Breast epithelium (tissue), 4 donors: Measurements from ENCODE around the gene PTPRM. TPM values are rescaled to one million over a fixed set of nuclear protein-coding genes. Genes with fewer than 3 reads are reported as not detected.

Source experiments
- DNase-seq, 2 donors: peaks; one replicate each; pipeline ENCODE4 v3.0.0-alpha.2; 2019; ENCODE audit warnings: low spot score in 2 of 2
- H3K27ac ChIP-seq, 2 donors: fragments of 200-600 bp; sonication (generic) in 1 of 2; one replicate each; pipeline ENCODE4 v1.5.1; 2016 to 2019; ENCODE audit warnings: mild to moderate bottlenecking in 1 of 2
- H3K27me3 ChIP-seq, 2 donors: fragments of 200-600 bp; sonication (generic) in 1 of 2; one replicate each; pipeline versions ENCODE4 v1.5.1 to v1.6.0; 2017 to 2019; ENCODE audit warnings: control low read depth in 1 of 2, mild to moderate bottlenecking in 1 of 2
- H3K36me3 ChIP-seq: fragments of 200-600 bp; one replicate; pipeline ENCODE4 v1.5.1; 2019
- H3K4me1 ChIP-seq, 2 donors: fragments of 200-600 bp; sonication (generic); one replicate each; pipeline ENCODE4 v1.5.1; 2016 to 2019; ENCODE audit warnings: control low read depth in 1 of 2
- H3K4me3 ChIP-seq, 3 donors: fragments of 200-600 bp; sonication (generic); 1 replicate in 2 of 3; 2 replicates in 1 of 3; pipeline ENCODE4 v1.5.1; 2016 to 2019; ENCODE audit warnings: mild to moderate bottlenecking in 3 of 3, moderate library complexity in 2 of 3
- H3K9me3 ChIP-seq, 2 donors: fragments of 200-600 bp; sonication (generic) in 1 of 2; one replicate each; pipeline ENCODE4 v1.5.1; 2016 to 2019; ENCODE audit warnings: control low read depth in 1 of 2
- CTCF ChIP-seq, 3 donors: fragments of 450-650 bp; IDR thresholded peaks; one replicate each; pipeline ENCODE4 v1.5.1; 2016 to 2017; ENCODE audit warnings: antibody characterized with exemption in 3 of 3, mild to moderate bottlenecking in 3 of 3, moderate library complexity in 3 of 3
- POLR2A ChIP-seq: fragments of 450-650 bp; IDR thresholded peaks from one replicate; pipeline ENCODE4 v1.6.1; 2016; ENCODE audit warnings: antibody characterized with exemption, mild to moderate bottlenecking, moderate library complexity
- POLR2AphosphoS5 ChIP-seq, 3 donors: sonication (generic); formaldehyde crosslinking; IDR thresholded peaks; one replicate each; pipeline ENCODE4 v1.6.1; 2017; ENCODE audit warnings: antibody characterized with exemption in 3 of 3
- intact Hi-C: fragments of 100-400 bp; cut with DNase I; formaldehyde crosslinking; loops from one replicate; pipeline ENCODE4 v1.15.1; 2023; ENCODE audit warnings: low total_unique reads
- total RNA-seq, 3 donors: library from RNA; depleted of rRNA; stranded (reverse); fragments of >200 nt; gene quantifications; one replicate each; pipeline ENCODE4 v1.1.0, GENCODE V29; 2016

The PTPRM gene
- total RNA-seq, result 100 to 1,000 TPM in 2 of 3 donors, 10 to 100 TPM in 1; 41.7 to 181 (median 140) TPM

- TF ChIP-seq CTCF (IDR thresholded peaks at IDR 0.05) (peak in 1 of 3 donors; percentile 83), POLR2A (no peak)
- H3K4me1 ChIP-seq, result no peaks in the 10 kb centered on the region
- no peaks in the 10 kb centered on the region for H3K36me3 ChIP-seq
- H3K9me3 ChIP-seq, result no peaks in the 10 kb centered on the region
- H3K4me3 ChIP-seq, result peak within 1 kb of the TSS; percentile 77 to 90 (median 81)
- H3K27ac ChIP-seq, result peak within 1 kb of the TSS; percentile 90 to 96
- no peaks in the 10 kb centered on the region for H3K27me3 ChIP-seq
- intact Hi-C loops, result loop anchor here (2.0 kb wide), 1 partner anchor 294 kb away; no protein-coding TSS in a partner anchor
- peak; percentile 60 to 78 for DNase-seq
These were observed at the start of gene PTPRM for GRCh38 chr18:7566567-7567473. TSS of gene PTPRM (plus strand) at chr18:7567316. CDS start at chr18:7567819, 503 bp downstream.

GRCh38 chr18:7517852-7518251 is 49.3 kb upstream of the PTPRM start:
- H3K9me3 ChIP-seq, result no peaks in the 10 kb centered on the region
- no peak overlapping the region for H3K4me3 ChIP-seq
- DNase-seq, result no peak
- no peaks in the 10 kb centered on the region for H3K27me3 ChIP-seq
- intact Hi-C loops, result no loop called here
- no peak overlapping the region for H3K27ac ChIP-seq
- H3K4me1 ChIP-seq, result no peaks in the 10 kb centered on the region
- H3K36me3 ChIP-seq, result no peaks in the 10 kb centered on the region
- TF ChIP-seq POLR2A (no peak), CTCF (IDR thresholded peaks at IDR 0.05) (no peak), POLR2AphosphoS5 (IDR thresholded peaks at IDR 0.05) (no peak)

GRCh38 chr18:7520200-7520785 is 46.8 kb upstream of the PTPRM start:
- H3K4me3 ChIP-seq, result no peak overlapping the region
- no peaks in the 10 kb centered on the region for H3K9me3 ChIP-seq
- H3K4me1 ChIP-seq, result no peaks in the 10 kb centered on the region
- TF ChIP-seq CTCF (IDR thresholded peaks at IDR 0.05) (no peak), POLR2A (no peak), POLR2AphosphoS5 (IDR thresholded peaks at IDR 0.05) (no peak)
- no peak overlapping the region for H3K27ac ChIP-seq
- intact Hi-C loops, result no loop called here
- H3K36me3 ChIP-seq, result no peaks in the 10 kb centered on the region
- H3K27me3 ChIP-seq, result no peaks in the 10 kb centered on the region
- DNase-seq, result no peak

GRCh38 chr18:7521226-7521856 is 45.8 kb upstream of the PTPRM start:
- TF ChIP-seq POLR2AphosphoS5 (IDR thresholded peaks at IDR 0.05), result no peak
- TF ChIP-seq CTCF (IDR thresholded peaks at IDR 0.05), result no peak
- no peak for TF ChIP-seq POLR2A
- DNase-seq, result no peak
- Histone ChIP-seq H3K27me3 (no peaks in the 10 kb centered on the region), H3K9me3 (no peaks in the 10 kb centered on the region), H3K4me3 (no peak overlapping the region), H3K27ac (no peak overlapping the region), H3K4me1 (no peaks in the 10 kb centered on the region), H3K36me3 (no peaks in the 10 kb centered on the region)
- intact Hi-C loops, result no loop called here
